ENCODE results near the gene ZNF423. TPM values are rescaled to one million over a fixed set of nuclear protein-coding genes. Genes with fewer than 3 reads are reported as not detected.

ZNF423 gene
- polyA plus RNA-seq, 1 of the 3 experiments (the other 2 are of a cell fraction): 1.2 TPM

GRCh38 chr16:49644145-49644463 is 211.8 kb downstream of the ZNF423 start:
- Histone ChIP-seq H3K4me2 (peak overlapping the region; percentile 73), H2AFZ (ENCODE audit: low read depth) (peak overlapping the region; percentile 75; the same call in 1 of the 2 replicates), H3F3A (replicated peaks; ENCODE audit: insufficient read depth) (peaks cover 16% of the 10 kb centered on the region), H3K4me3 (ENCODE audit: low read depth in 2 of 2, low read length in 1 of 2) (0 out of 4 replicates have a peak overlapping the region, but pooled peaks of 1 of the 2 experiments have one; percentile 8), H3K4me1 (ENCODE audit: control insufficient read depth in 1 of 2, insufficient read depth in 2 of 2, low read depth in 1 of 2, low read length in 1 of 2) (peaks cover 29 to 41% of the 10 kb centered on the region in 2 experiments), H3K27me3 (ENCODE audit: insufficient read depth) (no peaks in the 10 kb centered on the region), H3K36me3 (replicated peaks in 1 of 2; ENCODE audit: control insufficient read depth in 1 of 2, insufficient read depth in 2 of 2, low read length in 1 of 2) (no peaks in the 10 kb centered on the region), H3K27ac (ENCODE audit: low read depth in 2 of 2, low read length in 1 of 2) (peak overlapping the region; percentile 48 to 89; a peak in 3 of 4 replicates), H4K20me1 (ENCODE audit: insufficient read depth) (no peaks in the 10 kb centered on the region), H3K9me3 (no peaks in the 10 kb centered on the region), H3K9me2 (no peaks in the 10 kb centered on the region), H3K79me2 (ENCODE audit: insufficient read depth) (no peaks in the 10 kb centered on the region), H3K9ac (peak overlapping the region; percentile 44; the same call in 1 of the 2 replicates)
- DNase-seq: no peak
- WGBS (ENCODE audit: low lambda C conversion rate): 36% methylated on average over 4 of the region's 4 CpGs
- ChIA-PET CTCF (interaction anchor here (0.7 to 2.3 kb wide), 7 partner anchors 11 to 232 kb away, joined by 3 to 7 read pairs (median 3); no protein-coding TSS in a partner anchor), POLR2A (interaction anchor here (0.6 to 1.5 kb wide), 3 partner anchors 26 to 212 kb away, joined by 3 to 4 read pairs (median 3); partner anchors contain the start of gene ZNF423)
- TF ChIP-seq, protein P1, sequence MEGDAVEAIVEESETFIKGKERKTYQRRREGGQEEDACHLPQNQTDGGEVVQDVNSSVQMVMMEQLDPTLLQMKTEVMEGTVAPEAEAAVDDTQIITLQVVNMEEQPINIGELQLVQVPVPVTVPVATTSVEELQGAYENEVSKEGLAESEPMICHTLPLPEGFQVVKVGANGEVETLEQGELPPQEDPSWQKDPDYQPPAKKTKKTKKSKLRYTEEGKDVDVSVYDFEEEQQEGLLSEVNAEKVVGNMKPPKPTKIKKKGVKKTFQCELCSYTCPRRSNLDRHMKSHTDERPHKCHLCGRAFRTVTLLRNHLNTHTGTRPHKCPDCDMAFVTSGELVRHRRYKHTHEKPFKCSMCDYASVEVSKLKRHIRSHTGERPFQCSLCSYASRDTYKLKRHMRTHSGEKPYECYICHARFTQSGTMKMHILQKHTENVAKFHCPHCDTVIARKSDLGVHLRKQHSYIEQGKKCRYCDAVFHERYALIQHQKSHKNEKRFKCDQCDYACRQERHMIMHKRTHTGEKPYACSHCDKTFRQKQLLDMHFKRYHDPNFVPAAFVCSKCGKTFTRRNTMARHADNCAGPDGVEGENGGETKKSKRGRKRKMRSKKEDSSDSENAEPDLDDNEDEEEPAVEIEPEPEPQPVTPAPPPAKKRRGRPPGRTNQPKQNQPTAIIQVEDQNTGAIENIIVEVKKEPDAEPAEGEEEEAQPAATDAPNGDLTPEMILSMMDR (IDR thresholded peaks at IDR 0.05): peak; percentile 49
- TF ChIP-seq ELF1 (IDR thresholded peaks at IDR 0.05) (no peak), SMC3 (IDR thresholded peaks at IDR 0.05; ENCODE audit: low read depth, low read length) (peak; percentile 30; the same call in 1 of the 2 replicates), RAD21 (IDR thresholded peaks at IDR 0.05; ENCODE audit: low read length) (peak; percentile 62)

- no peaks in the 10 kb centered on the region for H3K9me3 ChIP-seq
- no peak for DNase-seq
- no peaks in the 10 kb centered on the region for H3K36me3 ChIP-seq (replicated peaks in 1 of 2; ENCODE audit: control insufficient read depth in 1 of 2, insufficient read depth in 2 of 2, low read length in 1 of 2)
- H3K4me2 ChIP-seq: peak overlapping the region; percentile 73
- 26% methylated on average over 6 of the region's 6 CpGs for WGBS (ENCODE audit: low lambda C conversion rate)
- peak overlapping the region; percentile 44; the same call in 1 of the 2 replicates for H3K9ac ChIP-seq
- H3K9me2 ChIP-seq: no peaks in the 10 kb centered on the region
- POLR2A ChIA-PET: interaction anchor here (1.5 kb wide), 1 partner anchor 213 kb away, joined by 4 read pairs; the partner anchor contains the start of gene ZNF423
- H3K27me3 ChIP-seq (ENCODE audit: insufficient read depth): no peaks in the 10 kb centered on the region
- H3K4me3 ChIP-seq (ENCODE audit: low read depth in 2 of 2, low read length in 1 of 2): 0 out of 4 replicates have a peak overlapping the region, but pooled peaks of 1 of the 2 experiments have one; percentile 8
- H2AFZ ChIP-seq (ENCODE audit: low read depth): peak overlapping the region; percentile 75; the same call in 1 of the 2 replicates
- CTCF ChIA-PET: interaction anchor here (0.7 to 2.3 kb wide), 5 partner anchors 12 to 233 kb away, joined by 3 to 7 read pairs (median 3); no protein-coding TSS in a partner anchor
- peaks cover 29 to 46% of the 10 kb centered on the region in 2 experiments for H3K4me1 ChIP-seq (ENCODE audit: control insufficient read depth in 1 of 2, insufficient read depth in 2 of 2, low read depth in 1 of 2, low read length in 1 of 2)
- TF ChIP-seq PBX3 (IDR thresholded peaks at IDR 0.05) (no peak), USF1 (IDR thresholded peaks at IDR 0.05; ENCODE audit: borderline replicate concordance, low read depth) (no peak), TCF12 (IDR thresholded peaks at IDR 0.05) (0 out of 2 replicates have a peak, but pooled peaks have one; percentile 11), EP300 (IDR thresholded peaks at IDR 0.05; ENCODE audit: borderline replicate concordance in 1 of 2, low read depth in 1 of 2, low read length in 1 of 2) (0 out of 4 replicates have a peak, but pooled peaks of 1 of the 2 experiments have one; percentile 10), ELF1 (IDR thresholded peaks at IDR 0.05) (no peak), MXI1 (IDR thresholded peaks at IDR 0.05; ENCODE audit: low read depth, low read length) (no peak), RAD21 (IDR thresholded peaks at IDR 0.05; ENCODE audit: low read length) (no peak)
- peak overlapping the region; percentile 48 to 89; a peak in 3 of 4 replicates for H3K27ac ChIP-seq (ENCODE audit: low read depth in 2 of 2, low read length in 1 of 2)
- no peaks in the 10 kb centered on the region for H4K20me1 ChIP-seq (ENCODE audit: insufficient read depth)
- peaks cover 16% of the 10 kb centered on the region for H3F3A ChIP-seq (replicated peaks; ENCODE audit: insufficient read depth)
- no peaks in the 10 kb centered on the region for H3K79me2 ChIP-seq (ENCODE audit: insufficient read depth)
Observed at GRCh38 chr16:49643429-49644144, 212.3 kb downstream of the ZNF423 start.
